ENCODE data around the gene COX14. TPM values are rescaled to one million over a fixed set of nuclear protein-coding genes. Genes with fewer than 3 reads are reported as not detected.

COX14 gene
- total RNA-seq, 4 donors from 2014 or later = 22.1 to 107 (median 62.0) TPM

DNA sequence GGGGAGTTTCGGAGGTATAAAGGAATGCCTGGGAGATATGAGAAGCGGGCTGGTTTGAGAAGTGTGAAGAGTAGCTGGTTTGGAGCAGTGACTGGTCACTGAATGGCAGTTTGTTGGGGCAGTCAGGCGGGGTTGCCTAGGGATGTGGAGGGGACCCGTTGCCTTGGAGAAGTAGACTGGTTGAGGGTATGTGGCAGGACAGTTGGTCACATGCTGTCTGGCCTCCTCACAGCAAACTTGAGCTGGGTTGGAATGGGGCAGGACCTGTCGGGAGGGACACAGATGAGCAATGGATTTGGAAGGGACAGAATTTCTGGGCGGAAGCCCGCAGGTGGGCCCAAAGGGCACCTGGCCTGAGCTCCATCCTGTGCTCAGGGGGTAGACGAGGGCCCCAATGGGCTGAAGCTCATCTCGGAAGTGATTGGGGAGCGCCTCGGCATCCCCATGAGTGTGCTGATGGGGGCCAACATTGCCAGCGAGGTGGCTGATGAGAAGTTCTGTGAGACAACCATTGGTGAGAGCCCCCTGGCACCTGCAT is 6.1 kb upstream of the COX14 start:
- no peaks in the 10 kb centered on the region for H3K36me3 ChIP-seq
- peaks cover 33 to 43% (median 36%) of the 10 kb centered on the region in 4 donors for H3K4me1 ChIP-seq
- in situ Hi-C loops (cut with MboI; ENCODE audit: low pct_ligation_motif_present in 1 of 4, low pct_unique_long_range_greater_than_20kb in 1 of 4, low sequenced_read_pairs in 3 of 4) (no loop called here), intact Hi-C loops (cut with DNase I; ENCODE audit: low total_unique reads) (loop anchor here (10.0 kb wide), 1 partner anchor 69 kb away; no protein-coding TSS in a partner anchor)
- no peaks in the 10 kb centered on the region for H3K27me3 ChIP-seq
- H3K27ac ChIP-seq = no peak overlapping the region
- 75 to 92% methylated on average over 2 to 12 of the region's 12 CpGs for WGBS, 2 donors (ENCODE audit: low coverage in 1 of 2)
- no peak overlapping the region for H3K4me3 ChIP-seq
- TF ChIP-seq POLR2A (IDR thresholded peaks at IDR 0.05) (no peak), EP300 (IDR thresholded peaks at IDR 0.05; ENCODE audit: low read depth) (no peak), POLR2AphosphoS5 (IDR thresholded peaks at IDR 0.05) (no peak)
- TF ChIP-seq, protein P1, sequence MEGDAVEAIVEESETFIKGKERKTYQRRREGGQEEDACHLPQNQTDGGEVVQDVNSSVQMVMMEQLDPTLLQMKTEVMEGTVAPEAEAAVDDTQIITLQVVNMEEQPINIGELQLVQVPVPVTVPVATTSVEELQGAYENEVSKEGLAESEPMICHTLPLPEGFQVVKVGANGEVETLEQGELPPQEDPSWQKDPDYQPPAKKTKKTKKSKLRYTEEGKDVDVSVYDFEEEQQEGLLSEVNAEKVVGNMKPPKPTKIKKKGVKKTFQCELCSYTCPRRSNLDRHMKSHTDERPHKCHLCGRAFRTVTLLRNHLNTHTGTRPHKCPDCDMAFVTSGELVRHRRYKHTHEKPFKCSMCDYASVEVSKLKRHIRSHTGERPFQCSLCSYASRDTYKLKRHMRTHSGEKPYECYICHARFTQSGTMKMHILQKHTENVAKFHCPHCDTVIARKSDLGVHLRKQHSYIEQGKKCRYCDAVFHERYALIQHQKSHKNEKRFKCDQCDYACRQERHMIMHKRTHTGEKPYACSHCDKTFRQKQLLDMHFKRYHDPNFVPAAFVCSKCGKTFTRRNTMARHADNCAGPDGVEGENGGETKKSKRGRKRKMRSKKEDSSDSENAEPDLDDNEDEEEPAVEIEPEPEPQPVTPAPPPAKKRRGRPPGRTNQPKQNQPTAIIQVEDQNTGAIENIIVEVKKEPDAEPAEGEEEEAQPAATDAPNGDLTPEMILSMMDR (IDR thresholded peaks at IDR 0.05) = no peak
- DNase-seq = no peak
- H3K9me3 ChIP-seq = no peaks in the 10 kb centered on the region

GRCh38 chr12:50106907-50107306 is 5.1 kb upstream of the COX14 start:
- intact Hi-C loops (cut with DNase I; ENCODE audit: low total_unique reads) (loop anchor here (10.0 kb wide), 1 partner anchor 68 kb away; no protein-coding TSS in a partner anchor), in situ Hi-C loops (cut with MboI; ENCODE audit: low pct_ligation_motif_present in 1 of 4, low pct_unique_long_range_greater_than_20kb in 1 of 4, low sequenced_read_pairs in 3 of 4) (no loop called here)
- TF ChIP-seq, protein P1 (IDR thresholded peaks at IDR 0.05) = no peak
- TF ChIP-seq POLR2A (IDR thresholded peaks at IDR 0.05) (no peak), POLR2AphosphoS5 (IDR thresholded peaks at IDR 0.05) (no peak), EP300 (IDR thresholded peaks at IDR 0.05; ENCODE audit: low read depth) (no peak)
- H3K36me3 ChIP-seq = no peaks in the 10 kb centered on the region
- no peak for DNase-seq
- no peak overlapping the region for H3K27ac ChIP-seq
- H3K4me3 ChIP-seq = no peak overlapping the region
- no peaks in the 10 kb centered on the region for H3K27me3 ChIP-seq
- H3K4me1 ChIP-seq = peaks cover 35 to 48% (median 41%) of the 10 kb centered on the region in 4 donors
- 79% methylated on average over 3 of the region's 3 CpGs; no CpG with 5 or more reads in 1 of the 2 donors for WGBS, 2 donors (ENCODE audit: low coverage in 1 of 2)
- no peaks in the 10 kb centered on the region for H3K9me3 ChIP-seq

- no peak overlapping the region for H3K4me3 ChIP-seq
- intact Hi-C loops (cut with DNase I; ENCODE audit: low total_unique reads) (loop anchor here (10.0 kb wide), 1 partner anchor 67 kb away; no protein-coding TSS in a partner anchor), in situ Hi-C loops (cut with MboI; ENCODE audit: low pct_ligation_motif_present in 1 of 4, low pct_unique_long_range_greater_than_20kb in 1 of 4, low sequenced_read_pairs in 3 of 4) (no loop called here)
- H3K36me3 ChIP-seq = no peaks in the 10 kb centered on the region
- no peak for DNase-seq
- H3K9me3 ChIP-seq = no peaks in the 10 kb centered on the region
- H3K27ac ChIP-seq = no peak overlapping the region
- peaks cover 35 to 48% (median 41%) of the 10 kb centered on the region in 4 donors for H3K4me1 ChIP-seq
- 94 to 95% methylated on average over 4 to 17 of the region's 17 CpGs for WGBS, 2 donors (ENCODE audit: low coverage in 1 of 2)
- TF ChIP-seq, protein P1 (IDR thresholded peaks at IDR 0.05) = no peak
- TF ChIP-seq EP300 (IDR thresholded peaks at IDR 0.05; ENCODE audit: low read depth) = no peak
- TF ChIP-seq POLR2A (IDR thresholded peaks at IDR 0.05) = no peak
- no peak for TF ChIP-seq POLR2AphosphoS5 (IDR thresholded peaks at IDR 0.05)
- H3K27me3 ChIP-seq = no peaks in the 10 kb centered on the region
Measured at GRCh38 chr12:50107416-50108268, 4.4 kb upstream of the COX14 start.

DNA sequence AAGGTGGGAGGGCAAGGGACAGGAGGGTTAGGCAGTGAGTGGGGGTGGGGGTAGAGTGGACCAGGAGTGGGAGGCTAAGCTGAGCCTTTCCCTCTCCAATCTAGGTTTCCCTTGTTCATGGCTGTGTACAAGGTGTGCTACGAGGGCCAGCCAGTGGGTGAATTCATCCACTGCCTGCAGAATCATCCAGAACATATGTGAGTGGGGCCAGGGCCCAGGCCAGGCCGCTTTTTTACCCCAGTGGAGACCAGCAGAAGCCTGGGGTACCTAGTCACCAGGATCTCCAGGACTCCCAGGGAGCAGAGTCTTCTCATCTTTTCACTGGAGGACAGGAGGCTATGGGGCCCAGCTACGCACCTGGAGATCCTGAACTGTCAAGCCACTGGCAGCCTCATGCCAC is 2.7 kb upstream of the COX14 start:
- peak overlapping the region; percentile 87 to 97 (median 93) for H3K27ac ChIP-seq
- no peaks in the 10 kb centered on the region for H3K36me3 ChIP-seq
- TF ChIP-seq POLR2A (IDR thresholded peaks at IDR 0.05) = no peak
- peaks cover 37 to 50% (median 46%) of the 10 kb centered on the region in 4 donors for H3K4me1 ChIP-seq
- intact Hi-C loops (cut with DNase I; ENCODE audit: low total_unique reads) (loop anchor here (10.0 kb wide), 1 partner anchor 65 kb away; no protein-coding TSS in a partner anchor), in situ Hi-C loops (cut with MboI; ENCODE audit: low pct_ligation_motif_present in 1 of 4, low pct_unique_long_range_greater_than_20kb in 1 of 4, low sequenced_read_pairs in 3 of 4) (no loop called here)
- H3K4me3 ChIP-seq = no peak overlapping the region
- no peaks in the 10 kb centered on the region for H3K27me3 ChIP-seq
- DNase-seq = no peak
- no peaks in the 10 kb centered on the region for H3K9me3 ChIP-seq
- WGBS, 2 donors (ENCODE audit: low coverage in 1 of 2) = 80 to 95% methylated on average over 2 of the region's 3 CpGs

All from transverse colon (tissue), 4 donors.